Parathyroid adenoma (tissue), 2 donors: ENCODE measurements around the gene ZNF532.

Experiments used
- H2AFZ ChIP-seq: fragments of 300-600 bp; sonication (generic); one replicate; pipeline ENCODE4 v1.7.0; 2017; ENCODE audit warnings: antibody characterized with exemption, mild to moderate bottlenecking
- H3K27ac ChIP-seq: fragments of 300-600 bp; sonication (generic); one replicate; pipeline ENCODE4 v1.7.0; 2017
- H3K27me3 ChIP-seq: fragments of 300-600 bp; sonication (generic); one replicate; pipeline ENCODE4 v1.7.0; 2017; ENCODE audit warnings: low read length; ENCODE audit not compliant: control insufficient read depth, insufficient read depth
- H3K36me3 ChIP-seq: fragments of 300-600 bp; sonication (generic); one replicate; pipeline ENCODE4 v1.7.0; 2017; ENCODE audit warnings: low read length; ENCODE audit not compliant: control insufficient read depth, insufficient read depth
- H3K4me1 ChIP-seq: fragments of 300-600 bp; sonication (generic); one replicate; pipeline ENCODE4 v1.7.0; 2017; ENCODE audit warnings: control low read depth
- H3K4me2 ChIP-seq: fragments of 300-600 bp; sonication (generic); one replicate; pipeline ENCODE4 v1.7.0; 2017; ENCODE audit warnings: low read length
- H3K4me3 ChIP-seq: fragments of 300-600 bp; sonication (generic); one replicate; pipeline ENCODE4 v1.7.0; 2017; ENCODE audit warnings: low read depth, low read length
- H3K79me2 ChIP-seq: fragments of 300-600 bp; sonication (generic); one replicate; pipeline ENCODE4 v1.7.0; 2017; ENCODE audit warnings: control low read depth
- H3K9ac ChIP-seq: fragments of 300-600 bp; sonication (generic); one replicate; pipeline ENCODE4 v1.7.0; 2017; ENCODE audit warnings: mild to moderate bottlenecking
- H3K9me3 ChIP-seq: fragments of 300-600 bp; sonication (generic); one replicate; pipeline ENCODE4 v1.7.0; 2017; ENCODE audit warnings: low read length; ENCODE audit not compliant: control insufficient read depth
- TF ChIP-seq, protein P1 (sequence below): fragments of 300-600 bp; sonication (generic); IDR thresholded peaks from one replicate; pipeline ENCODE4 v1.7.0; 2017; ENCODE audit warnings: antibody characterized with exemption, mild to moderate bottlenecking
- donor health status: primary hyperparathyroidism.

Gene ZNF532

DNA sequence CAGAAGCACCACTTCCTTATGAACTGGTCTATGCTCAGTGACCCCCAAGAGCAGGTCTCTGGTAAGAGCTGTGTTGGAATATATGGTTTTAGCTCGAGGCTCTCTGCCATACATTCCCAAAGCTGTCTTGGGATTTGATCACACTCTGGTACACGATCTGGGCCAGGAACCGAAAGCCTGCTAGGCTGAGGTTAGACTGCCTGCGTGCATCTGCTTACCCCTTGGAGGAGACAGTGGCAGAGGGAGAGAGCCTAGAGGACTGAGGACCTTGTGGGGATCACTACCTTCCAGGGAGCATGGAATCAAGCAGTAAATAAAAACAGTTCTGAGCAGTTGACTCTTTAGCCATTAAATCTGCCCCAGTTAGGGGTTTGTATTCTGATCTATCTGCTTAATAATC, 63.7 kb downstream of the ZNF532 start:
- Histone ChIP-seq H2AFZ (no peak overlapping the region), H3K9me3 (no peaks in the 10 kb centered on the region), H3K4me1 (no peaks in the 10 kb centered on the region), H3K79me2 (peaks cover 6% of the 10 kb centered on the region), H3K4me2 (no peak overlapping the region), H3K27ac (no peak overlapping the region), H3K36me3 (no peaks in the 10 kb centered on the region), H3K4me3 (no peak overlapping the region), H3K27me3 (no peaks in the 10 kb centered on the region), H3K9ac (no peak overlapping the region)
- TF ChIP-seq, protein P1, sequence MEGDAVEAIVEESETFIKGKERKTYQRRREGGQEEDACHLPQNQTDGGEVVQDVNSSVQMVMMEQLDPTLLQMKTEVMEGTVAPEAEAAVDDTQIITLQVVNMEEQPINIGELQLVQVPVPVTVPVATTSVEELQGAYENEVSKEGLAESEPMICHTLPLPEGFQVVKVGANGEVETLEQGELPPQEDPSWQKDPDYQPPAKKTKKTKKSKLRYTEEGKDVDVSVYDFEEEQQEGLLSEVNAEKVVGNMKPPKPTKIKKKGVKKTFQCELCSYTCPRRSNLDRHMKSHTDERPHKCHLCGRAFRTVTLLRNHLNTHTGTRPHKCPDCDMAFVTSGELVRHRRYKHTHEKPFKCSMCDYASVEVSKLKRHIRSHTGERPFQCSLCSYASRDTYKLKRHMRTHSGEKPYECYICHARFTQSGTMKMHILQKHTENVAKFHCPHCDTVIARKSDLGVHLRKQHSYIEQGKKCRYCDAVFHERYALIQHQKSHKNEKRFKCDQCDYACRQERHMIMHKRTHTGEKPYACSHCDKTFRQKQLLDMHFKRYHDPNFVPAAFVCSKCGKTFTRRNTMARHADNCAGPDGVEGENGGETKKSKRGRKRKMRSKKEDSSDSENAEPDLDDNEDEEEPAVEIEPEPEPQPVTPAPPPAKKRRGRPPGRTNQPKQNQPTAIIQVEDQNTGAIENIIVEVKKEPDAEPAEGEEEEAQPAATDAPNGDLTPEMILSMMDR, result no peak

DNA sequence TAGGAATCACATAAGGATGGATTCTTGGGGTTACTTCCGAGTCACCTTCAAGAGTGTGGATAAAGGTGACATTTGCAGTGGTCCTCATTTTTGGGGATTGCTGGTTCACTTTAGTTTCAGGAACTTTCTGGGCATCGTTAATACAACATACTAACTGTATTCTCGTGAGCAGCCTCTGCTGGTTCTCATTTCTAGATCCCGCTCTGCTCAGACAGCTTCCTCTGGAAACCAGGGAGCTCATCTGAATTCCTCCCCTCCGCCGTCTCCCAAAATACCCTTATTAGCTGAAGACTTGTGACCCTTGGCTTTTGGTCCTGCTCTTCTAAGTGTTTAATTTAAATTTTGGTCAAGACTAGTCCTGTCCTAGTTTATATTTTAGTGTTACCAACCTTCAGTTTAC, 64.5 kb downstream of the ZNF532 start:
- TF ChIP-seq, protein P1, result no peak
- H3K27me3 ChIP-seq, result no peaks in the 10 kb centered on the region

DNA sequence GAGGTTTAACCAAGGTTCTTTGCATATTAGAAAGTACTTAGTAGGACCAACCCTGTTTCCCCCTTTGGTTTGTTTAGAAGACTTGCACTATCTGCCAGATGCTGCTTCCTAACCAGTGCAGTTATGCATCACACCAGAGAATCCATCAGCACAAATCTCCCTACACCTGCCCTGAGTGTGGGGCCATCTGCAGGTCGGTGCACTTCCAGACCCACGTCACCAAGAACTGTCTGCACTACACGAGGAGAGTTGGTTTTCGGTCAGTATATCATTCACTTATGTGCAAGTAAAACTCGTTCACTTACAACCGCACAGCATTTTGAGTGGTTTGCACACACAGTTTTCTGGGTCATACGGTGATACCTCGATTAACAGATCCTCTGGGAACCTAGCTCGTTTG, 69.7 kb downstream of the ZNF532 start:
- Histone ChIP-seq H3K27ac (no peak overlapping the region), H3K4me3 (no peak overlapping the region), H3K36me3 (no peaks in the 10 kb centered on the region), H3K79me2 (no peaks in the 10 kb centered on the region), H3K4me2 (no peak overlapping the region), H2AFZ (no peak overlapping the region), H3K4me1 (no peaks in the 10 kb centered on the region), H3K9ac (no peak overlapping the region), H3K9me3 (no peaks in the 10 kb centered on the region), H3K27me3 (no peaks in the 10 kb centered on the region)
- TF ChIP-seq, protein P1, result no peak

More for the DNA sequence above, 64.5 kb downstream of the ZNF532 start:
- H3K9ac ChIP-seq, result no peak overlapping the region
- H3K27ac ChIP-seq, result no peak overlapping the region
- no peaks in the 10 kb centered on the region for H3K9me3 ChIP-seq
- H2AFZ ChIP-seq, result no peak overlapping the region
- H3K79me2 ChIP-seq, result peaks cover 1% of the 10 kb centered on the region
- H3K4me3 ChIP-seq, result no peak overlapping the region
- no peaks in the 10 kb centered on the region for H3K36me3 ChIP-seq
- no peaks in the 10 kb centered on the region for H3K4me1 ChIP-seq
- no peak overlapping the region for H3K4me2 ChIP-seq

DNA sequence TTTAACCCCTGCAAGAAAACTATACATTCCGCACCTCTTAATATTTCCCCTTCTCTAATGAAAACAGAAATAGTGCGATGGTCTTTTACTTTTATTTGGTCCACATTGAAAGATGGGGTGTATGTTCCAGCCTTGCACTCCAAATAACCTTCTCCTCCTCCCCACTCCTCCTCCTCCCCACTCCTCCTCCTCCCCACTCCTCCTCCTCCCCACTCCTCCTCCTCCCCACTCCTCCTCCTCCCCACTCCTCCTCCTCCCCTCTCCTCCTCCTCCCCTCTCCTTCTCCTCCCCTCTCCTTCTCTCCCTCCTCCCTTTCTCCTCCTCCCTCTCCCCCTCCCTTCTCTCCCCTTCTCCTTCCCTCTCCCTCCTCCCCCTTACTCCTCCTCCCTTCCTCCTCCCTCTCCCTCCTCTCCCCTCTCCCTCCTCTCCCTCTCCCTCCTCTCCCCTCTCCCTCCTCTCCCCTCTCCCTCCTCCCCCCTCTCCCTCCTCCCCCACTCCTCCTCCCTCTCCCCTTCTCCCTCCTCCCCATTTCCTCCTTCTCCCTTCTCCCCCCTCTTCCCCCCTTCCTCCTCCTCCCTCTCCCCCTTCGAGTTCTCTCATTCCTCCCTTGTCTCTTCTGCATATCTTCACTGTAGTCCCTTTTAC, 70.4 kb downstream of the ZNF532 start:
- no peaks in the 10 kb centered on the region for H3K79me2 ChIP-seq
- H2AFZ ChIP-seq, result no peak overlapping the region
- no peaks in the 10 kb centered on the region for H3K9me3 ChIP-seq
- no peaks in the 10 kb centered on the region for H3K36me3 ChIP-seq
- no peak overlapping the region for H3K4me2 ChIP-seq
- H3K4me3 ChIP-seq, result no peak overlapping the region
- TF ChIP-seq, protein P1, result no peak
- no peaks in the 10 kb centered on the region for H3K27me3 ChIP-seq
- H3K9ac ChIP-seq, result no peak overlapping the region
- H3K27ac ChIP-seq, result no peak overlapping the region
- no peaks in the 10 kb centered on the region for H3K4me1 ChIP-seq
